HepG2 (cell line): ENCODE measurements around the gene PDIA2.

Experiments
- CTCF ChIP-seq: sonication (generic); formaldehyde crosslinking; IDR thresholded peaks from 2 replicates; pipeline ENCODE4 v1.5.0; 2020; ENCODE audit warnings: mild to moderate bottlenecking, missing genetic modification reagents, moderate library complexity
- FOXJ3 ChIP-seq: sonication (generic); formaldehyde crosslinking; IDR thresholded peaks from 2 replicates; pipeline ENCODE4 v1.4.0; 2020; ENCODE audit warnings: missing genetic modification reagents, mild to moderate bottlenecking, borderline replicate concordance
- MXD1 ChIP-seq: sonication (generic); formaldehyde crosslinking; IDR thresholded peaks from 2 replicates; pipeline ENCODE4 v1.4.0; 2020; ENCODE audit warnings: mild to moderate bottlenecking, missing genetic modification reagents
- PHF21A ChIP-seq: sonication (generic); formaldehyde crosslinking; IDR thresholded peaks from 2 replicates; pipeline ENCODE4 v1.5.0; 2020; ENCODE audit warnings: mild to moderate bottlenecking, missing genetic modification reagents
- POLR2A ChIP-seq, 2 experiments: IDR thresholded peaks; 2 replicates each; pipeline ENCODE4 v1.6.1; 2011; ENCODE audit warnings: low read depth in 2 of 2, low read length in 2 of 2, mild to moderate bottlenecking in 1 of 2, moderate library complexity in 1 of 2; ENCODE audit not compliant: insufficient read depth in 1 of 2
- POLR2AphosphoS5 ChIP-seq: IDR thresholded peaks from 2 replicates; pipeline ENCODE4 v1.6.1; 2012; ENCODE audit warnings: low read depth, low read length
- RFX5 ChIP-seq: IDR thresholded peaks from 2 replicates; pipeline ENCODE4 v1.6.1; 2011; ENCODE audit warnings: low read depth, low read length, improper control_type of control experiment
- SMARCE1 ChIP-seq: fragments of 450-650 bp; IDR thresholded peaks from 2 replicates; pipeline ENCODE4 v1.6.1; 2017; ENCODE audit warnings: borderline replicate concordance
- SMC3 ChIP-seq: IDR thresholded peaks from 2 replicates; pipeline ENCODE4 v1.6.1; 2011; ENCODE audit warnings: low read length, improper control_type of control experiment
- ZFP36 ChIP-seq: fragments of 150-350 bp; IDR thresholded peaks from 2 replicates; pipeline ENCODE4 v1.6.1; 2018; ENCODE audit warnings: borderline replicate concordance, low read length, low read depth; ENCODE audit not compliant: partially characterized antibody
- ZNF800 ChIP-seq: sonication (generic); formaldehyde crosslinking; IDR thresholded peaks from 2 replicates; pipeline ENCODE4 v1.4.0; 2020; ENCODE audit warnings: missing genetic modification reagents
- ZNF891 ChIP-seq: sonication (generic); formaldehyde crosslinking; IDR thresholded peaks from 2 replicates; pipeline ENCODE4 v1.5.0; 2020; ENCODE audit warnings: mild to moderate bottlenecking, missing genetic modification reagents

- TF ChIP-seq ZNF891 (CRISPR knock-in tag) (no peak), SMC3 (no peak), POLR2AphosphoS5 (no peak), FOXJ3 (no peak), ZFP36 (no peak), RFX5 (no peak), SMARCE1 (no peak), ZNF800 (CRISPR knock-in tag) (no peak), MXD1 (CRISPR knock-in tag) (no peak), POLR2A (IDR thresholded peaks at IDR 0.05; ENCODE audit: insufficient read depth in 1 of 2, low read depth in 2 of 2, low read length in 2 of 2) (no peak), PHF21A (CRISPR knock-in tag) (no peak), CTCF (CRISPR knock-in tag) (no peak)
Observed at GRCh38 chr16:264440-264951, 18.5 kb upstream of the PDIA2 start.
